Measurements from ENCODE around the gene DAPP1. TPM values are rescaled to one million over a fixed set of nuclear protein-coding genes. Genes with fewer than 3 reads are reported as not detected.

The DAPP1 gene
- total and polyA plus RNA-seq, 2 of the 4 experiments (the other 2 are of a cell fraction) = not detected

GRCh38 chr4:99878604-99879003 is 62.0 kb downstream of the DAPP1 start:
- no peak overlapping the region for H3K56ac ChIP-seq (ENCODE audit: extremely low read depth, insufficient read depth, low read length)
- in situ Hi-C loops (cut with MboI; ENCODE audit: low sequenced_read_pairs) (no loop called here), intact Hi-C loops (cut with micrococcal nuclease) (no loop called here), dilution Hi-C loops (cut with HindIII; ENCODE audit: low sequenced_read_pairs, unreplicated experiment) (no loop called here)
- no peak overlapping the region for H3K4ac ChIP-seq (ENCODE audit: low read depth, low read length)
- ChIA-PET POLR2A (ENCODE audit: unreplicated experiment) (no interaction called here), CTCF (no interaction called here)
- no peaks in the 10 kb centered on the region for H3K4me1 ChIP-seq (ENCODE audit: control insufficient read depth, insufficient read depth, low read length)
- TF ChIP-seq POLR2A (IDR thresholded peaks at IDR 0.05; ENCODE audit: low read depth, low read length) = no peak
- TF ChIP-seq RAD21 (IDR thresholded peaks at IDR 0.05; ENCODE audit: low read length) = no peak
- TF ChIP-seq SMC3 (IDR thresholded peaks at IDR 0.05; ENCODE audit: low read depth, low read length) = no peak
- TF ChIP-seq MXI1 (IDR thresholded peaks at IDR 0.05; ENCODE audit: borderline replicate concordance, low read depth, low read length) = no peak
- no peak for TF ChIP-seq ELK1 (IDR thresholded peaks at IDR 0.05; ENCODE audit: borderline replicate concordance, low read depth, low read length)
- TF ChIP-seq USF2 (IDR thresholded peaks at IDR 0.05; ENCODE audit: low read depth, low read length) = no peak
- TF ChIP-seq MAFK (IDR thresholded peaks at IDR 0.05; ENCODE audit: low read depth, low read length) = no peak
- TF ChIP-seq CHD1 (IDR thresholded peaks at IDR 0.05; ENCODE audit: low read depth, low read length) = no peak
- H3K27ac ChIP-seq (ENCODE audit: insufficient read depth, low read length) = no peak overlapping the region
- DNase-seq (no peak), ATAC-seq (ENCODE audit: low read depth) (no peak)
- no peak overlapping the region for H4K5ac ChIP-seq (ENCODE audit: low read depth, low read length)
- H3K79me1 ChIP-seq (ENCODE audit: low read depth in 1 of 2, low read length in 2 of 2) = no peaks in the 10 kb centered on the region
- H2AK5ac ChIP-seq (ENCODE audit: low read depth, low read length) = no peak overlapping the region
- no peaks in the 10 kb centered on the region for H3K9me1 ChIP-seq (ENCODE audit: insufficient read depth, low read length)
- H3K4me2 ChIP-seq (ENCODE audit: low read depth, low read length) = no peak overlapping the region
- no peak overlapping the region for H3K4me3 ChIP-seq (ENCODE audit: insufficient read depth, low read depth, low read length)
- no peak overlapping the region for H4K91ac ChIP-seq (ENCODE audit: insufficient read depth, low read depth, low read length)
- H3K9ac ChIP-seq (ENCODE audit: low read depth, low read length) = no peak overlapping the region
- no peak overlapping the region for H3K14ac ChIP-seq (replicated peaks; ENCODE audit: low read depth, low read length)
- H4K20me1 ChIP-seq (ENCODE audit: insufficient read depth, low read length) = no peaks in the 10 kb centered on the region
- no peak overlapping the region for H2BK15ac ChIP-seq (ENCODE audit: low read depth, low read length)
- H3K36me3 ChIP-seq (ENCODE audit: control insufficient read depth, insufficient read depth, low read length) = peaks cover 11% of the 10 kb centered on the region
- no peak overlapping the region for H3K23ac ChIP-seq (ENCODE audit: low read depth, low read length)
- no peak overlapping the region for H2AFZ ChIP-seq (replicated peaks; ENCODE audit: low read length, poor library complexity)
- no peak overlapping the region for H4K8ac ChIP-seq (ENCODE audit: low read depth in 2 of 2, low read length in 2 of 2)
- H3K9me3 ChIP-seq (ENCODE audit: control insufficient read depth, insufficient read depth, low read length) = no peaks in the 10 kb centered on the region
- no TSS peak for BruUV-seq (replicated peaks)
- H3K18ac ChIP-seq (ENCODE audit: low read depth, low read length) = no peak overlapping the region
- H2BK120ac ChIP-seq (ENCODE audit: low read depth, low read length) = no peak overlapping the region
- no peak overlapping the region for H2BK20ac ChIP-seq (ENCODE audit: low read depth, low read length)
- H2AK9ac ChIP-seq (replicated peaks; ENCODE audit: low read depth, low read length, poor library complexity) = no peak overlapping the region
- no peak overlapping the region for H2BK5ac ChIP-seq (ENCODE audit: low read depth, low read length, poor library complexity, severe bottlenecking)
- no peaks in the 10 kb centered on the region for H3K27me3 ChIP-seq (ENCODE audit: control insufficient read depth, insufficient read depth, low read length)
